Activated CD8-positive, alpha-beta memory T cell treated with anti-CD3 and anti-CD28 coated beads, Interleukin-2, amount 10 ng/mL, durations not matched to agents 7 days and 5 days (primary cell): ENCODE data around the gene TRERF1. TPM values are rescaled to one million over a fixed set of nuclear protein-coding genes. Genes with fewer than 3 reads are reported as not detected.
A peak's percentile ranks its signal among the peaks of the same experiment; 100 is the strongest.

Source experiments
- ATAC-seq: fragments of 150-1000 bp; cut with Tn5 transposase; one replicate; pipeline ENCODE4 v1.10.0; 2021; ENCODE audit warnings: moderate library complexity
- CTCF ChIA-PET: fragments of 350-600 bp; sonication (Branson Sonifier 250); formaldehyde crosslinking; loops from one replicate; lab custom pipeline; 2021; ENCODE audit warnings: antibody characterized with exemption; lab: Charles Lee
- DNase-seq: peaks from one replicate; pipeline ENCODE4 v3.0.0-alpha.2; 2020
- H3K27ac Mint-ChIP-seq: one replicate; pipeline ENCODE4 v1.8.0; 2021; ENCODE audit warnings: mild to moderate bottlenecking, mixed read lengths
- H3K27me3 Mint-ChIP-seq: one replicate; pipeline ENCODE4 v1.8.0; 2021; ENCODE audit warnings: mixed read lengths
- H3K36me3 Mint-ChIP-seq: one replicate; pipeline ENCODE4 v1.8.0; 2021; ENCODE audit warnings: mild to moderate bottlenecking, mixed read lengths
- H3K4me1 Mint-ChIP-seq: one replicate; pipeline ENCODE4 v1.8.0; 2021; ENCODE audit warnings: mixed read lengths
- H3K4me3 Mint-ChIP-seq: one replicate; pipeline ENCODE4 v1.8.0; 2021; ENCODE audit warnings: mild to moderate bottlenecking, moderate library complexity, mixed read lengths
- H3K9me3 Mint-ChIP-seq: one replicate; pipeline ENCODE4 v1.8.0; 2022; ENCODE audit warnings: low read depth, mixed read lengths
- total RNA-seq, 2 experiments: library from RNA; stranded (reverse); gene quantifications; one replicate each; pipeline ENCODE4 v1.2.3, GENCODE V29; 2021

The TRERF1 gene
- total RNA-seq, 2 experiments from 2014 or later: 16.2 to 36.0 TPM

- no peak for ATAC-seq
- Mint-ChIP-seq H3K27ac (no peak overlapping the region), H3K4me3 (no peak overlapping the region), H3K36me3 (peaks cover 23% of the 10 kb centered on the region), H3K4me1 (peaks cover 57% of the 10 kb centered on the region), H3K27me3 (no peaks in the 10 kb centered on the region), H3K9me3 (no peaks in the 10 kb centered on the region)
- DNase-seq: no peak
- CTCF ChIA-PET: no interaction called here
These were observed 42.1 kb downstream of the TRERF1 start for GRCh38 chr6:42409581-42409980.

GRCh38 chr6:42407379-42407778 is 44.3 kb downstream of the TRERF1 start:
- Mint-ChIP-seq H3K4me1 (peaks cover 67% of the 10 kb centered on the region), H3K9me3 (no peaks in the 10 kb centered on the region), H3K27ac (peak overlapping the region; percentile 69), H3K27me3 (no peaks in the 10 kb centered on the region), H3K4me3 (peak overlapping the region; percentile 41), H3K36me3 (peaks cover 20% of the 10 kb centered on the region)
- CTCF ChIA-PET: interaction anchor here (0.9 to 1.4 kb wide), 3 partner anchors 11 to 140 kb away, joined by 3 to 4 read pairs (median 3); no protein-coding TSS in a partner anchor
- ATAC-seq (peak; percentile 63), DNase-seq (peak; percentile 54)

GRCh38 chr6:42406306-42407280 is 45.1 kb downstream of the TRERF1 start:
- ATAC-seq (no peak), DNase-seq (no peak)
- Mint-ChIP-seq H3K4me1 (peaks cover 73% of the 10 kb centered on the region), H3K4me3 (no peak overlapping the region), H3K9me3 (no peaks in the 10 kb centered on the region), H3K27me3 (no peaks in the 10 kb centered on the region), H3K36me3 (peaks cover 18% of the 10 kb centered on the region), H3K27ac (peak overlapping the region; percentile 69)
- CTCF ChIA-PET: interaction anchor here (0.7 to 4.8 kb wide), 5 partner anchors 11 to 141 kb away, joined by 3 to 57 read pairs (median 3); no protein-coding TSS in a partner anchor

GRCh38 chr6:42405021-42405420 is 46.7 kb downstream of the TRERF1 start:
- ATAC-seq: no peak
- Mint-ChIP-seq H3K27me3 (no peaks in the 10 kb centered on the region), H3K27ac (peak overlapping the region; percentile 80), H3K9me3 (no peaks in the 10 kb centered on the region), H3K4me1 (peaks cover 80% of the 10 kb centered on the region), H3K36me3 (peaks cover 22% of the 10 kb centered on the region), H3K4me3 (no peak overlapping the region)
- CTCF ChIA-PET: interaction anchor here (0.8 to 4.8 kb wide), 7 partner anchors 13 to 188 kb away, joined by 3 to 57 read pairs (median 3); partner anchors contain the start of gene TRERF1
- DNase-seq: no peak

- Mint-ChIP-seq H3K27me3 (no peaks in the 10 kb centered on the region), H3K4me3 (peak overlapping the region; percentile 33), H3K9me3 (no peaks in the 10 kb centered on the region), H3K4me1 (peaks cover 77% of the 10 kb centered on the region), H3K27ac (peak overlapping the region; percentile 80), H3K36me3 (peaks cover 24% of the 10 kb centered on the region)
- peak; percentile 55 for ATAC-seq
- CTCF ChIA-PET: interaction anchor here (0.8 to 4.8 kb wide), 8 partner anchors 8 to 187 kb away, joined by 3 to 57 read pairs (median 4); partner anchors contain the start of gene TRERF1
- DNase-seq: peak; percentile 74
These were observed 47.2 kb downstream of the TRERF1 start for GRCh38 chr6:42404484-42404883.

GRCh38 chr6:42403831-42404230 is 47.9 kb downstream of the TRERF1 start:
- H3K27me3 Mint-ChIP-seq: no peaks in the 10 kb centered on the region
- ATAC-seq: no peak
- H3K4me3 Mint-ChIP-seq: peak overlapping the region; percentile 33
- H3K36me3 Mint-ChIP-seq: peaks cover 23% of the 10 kb centered on the region
- H3K9me3 Mint-ChIP-seq: no peaks in the 10 kb centered on the region
- CTCF ChIA-PET: interaction anchor here (1.1 to 4.8 kb wide), 10 partner anchors 8 to 162 kb away, joined by 3 to 57 read pairs (median 4); partner anchors contain the start of gene TRERF1
- H3K4me1 Mint-ChIP-seq: peaks cover 77% of the 10 kb centered on the region
- peak overlapping the region; percentile 80 for H3K27ac Mint-ChIP-seq
- no peak for DNase-seq

- ATAC-seq: no peak
- no peaks in the 10 kb centered on the region for H3K27me3 Mint-ChIP-seq
- CTCF ChIA-PET: interaction anchor here (1.1 to 4.8 kb wide), 10 partner anchors 9 to 162 kb away, joined by 3 to 57 read pairs (median 4); partner anchors contain the start of gene TRERF1
- no peaks in the 10 kb centered on the region for H3K9me3 Mint-ChIP-seq
- peaks cover 24% of the 10 kb centered on the region for H3K36me3 Mint-ChIP-seq
- peaks cover 81% of the 10 kb centered on the region for H3K4me1 Mint-ChIP-seq
- no peak for DNase-seq
- H3K4me3 Mint-ChIP-seq: peak overlapping the region; percentile 61
- peak overlapping the region; percentile 80 for H3K27ac Mint-ChIP-seq
These were observed 48.3 kb downstream of the TRERF1 start for GRCh38 chr6:42403421-42403820.

- peak overlapping the region; percentile 61 for H3K4me3 Mint-ChIP-seq
- peaks cover 26% of the 10 kb centered on the region for H3K36me3 Mint-ChIP-seq
- CTCF ChIA-PET: interaction anchor here (0.6 to 4.8 kb wide), 15 partner anchors 9 to 167 kb away, joined by 3 to 57 read pairs (median 4); no protein-coding TSS in a partner anchor
- DNase-seq (peak; percentile 88), ATAC-seq (peak; percentile 86)
- no peaks in the 10 kb centered on the region for H3K9me3 Mint-ChIP-seq
- H3K4me1 Mint-ChIP-seq: peaks cover 80% of the 10 kb centered on the region
- H3K27ac Mint-ChIP-seq: peak overlapping the region; percentile 80
- H3K27me3 Mint-ChIP-seq: no peaks in the 10 kb centered on the region
These were observed 49.5 kb downstream of the TRERF1 start for GRCh38 chr6:42402184-42402583.

GRCh38 chr6:42401613-42401951 is 50.1 kb downstream of the TRERF1 start:
- H3K9me3 Mint-ChIP-seq: no peaks in the 10 kb centered on the region
- H3K27ac Mint-ChIP-seq: peak overlapping the region; percentile 62
- DNase-seq (peak; percentile 25), ATAC-seq (no peak)
- CTCF ChIA-PET: interaction anchor here (1.0 to 4.8 kb wide), 6 partner anchors 11 to 141 kb away, joined by 3 to 57 read pairs (median 4); no protein-coding TSS in a partner anchor
- H3K4me3 Mint-ChIP-seq: no peak overlapping the region
- H3K4me1 Mint-ChIP-seq: peaks cover 79% of the 10 kb centered on the region
- H3K36me3 Mint-ChIP-seq: peaks cover 24% of the 10 kb centered on the region
- no peaks in the 10 kb centered on the region for H3K27me3 Mint-ChIP-seq

GRCh38 chr6:42400886-42401612 is 50.7 kb downstream of the TRERF1 start:
- Mint-ChIP-seq H3K4me1 (peaks cover 77% of the 10 kb centered on the region), H3K27me3 (no peaks in the 10 kb centered on the region), H3K9me3 (no peaks in the 10 kb centered on the region), H3K36me3 (peaks cover 22% of the 10 kb centered on the region), H3K27ac (peak overlapping the region; percentile 25), H3K4me3 (no peak overlapping the region)
- CTCF ChIA-PET: interaction anchor here (1.4 kb wide), 1 partner anchor 34 kb away, joined by 3 read pairs; no protein-coding TSS in a partner anchor
- no peak for ATAC-seq
- DNase-seq: no peak

GRCh38 chr6:42400061-42400760 is 51.5 kb downstream of the TRERF1 start:
- peak; percentile 19 for DNase-seq
- CTCF ChIA-PET: interaction anchor here (1.0 to 2.2 kb wide), 2 partner anchors 10 to 22 kb away, joined by 3 to 7 read pairs; no protein-coding TSS in a partner anchor
- Mint-ChIP-seq H3K4me1 (peaks cover 81% of the 10 kb centered on the region), H3K4me3 (no peak overlapping the region), H3K27ac (no peak overlapping the region), H3K27me3 (no peaks in the 10 kb centered on the region), H3K9me3 (no peaks in the 10 kb centered on the region), H3K36me3 (peaks cover 24% of the 10 kb centered on the region)
- no peak for ATAC-seq

- CTCF ChIA-PET: no interaction called here
- Mint-ChIP-seq H3K9me3 (no peaks in the 10 kb centered on the region), H3K27me3 (no peaks in the 10 kb centered on the region), H3K36me3 (peaks cover 25% of the 10 kb centered on the region), H3K27ac (peak overlapping the region; percentile 1), H3K4me1 (peaks cover 80% of the 10 kb centered on the region), H3K4me3 (no peak overlapping the region)
- ATAC-seq (no peak), DNase-seq (no peak)
These were observed 55.0 kb downstream of the TRERF1 start for GRCh38 chr6:42396720-42397119.
